COLO829 (cell line): Measurements from ENCODE around the gene CAPS2.
A peak's percentile ranks its signal among the peaks of the same experiment; 100 is the strongest.

Source experiments
- DNase-seq: peaks from one replicate; pipeline ENCODE4 v3.0.0; 2012; ENCODE audit warnings: low spot score

Gene CAPS2

GRCh38 chr12:75305412-75306332, 24.5 kb downstream of the CAPS2 start:
- no peak for DNase-seq

GRCh38 chr12:75302781-75303180, 27.3 kb downstream of the CAPS2 start:
- no peak for DNase-seq

GRCh38 chr12:75302225-75302624, 27.9 kb downstream of the CAPS2 start:
- no peak for DNase-seq

- DNase-seq: no peak
Observed at GRCh38 chr12:75294797-75295196, 35.3 kb downstream of the CAPS2 start.

GRCh38 chr12:75294336-75294735, 35.8 kb downstream of the CAPS2 start:
- DNase-seq: no peak

- DNase-seq: no peak
Observed at GRCh38 chr12:75291014-75291413, 39.1 kb downstream of the CAPS2 start.

GRCh38 chr12:75289753-75290152, 40.4 kb downstream of the CAPS2 start:
- peak; percentile 35 for DNase-seq

- DNase-seq: no peak
Observed at GRCh38 chr12:75288860-75289259, 41.3 kb downstream of the CAPS2 start.

GRCh38 chr12:75275702-75276101, 54.4 kb downstream of the CAPS2 start:
- no peak for DNase-seq

- DNase-seq: no peak
Observed at GRCh38 chr12:75271576-75271975, 58.5 kb downstream of the CAPS2 start.

- DNase-seq: no peak
Observed at GRCh38 chr12:75270157-75270556, 60.0 kb downstream of the CAPS2 start.

- DNase-seq: no peak
Observed at GRCh38 chr12:75269209-75269608, 60.9 kb downstream of the CAPS2 start.

GRCh38 chr12:75260316-75260715, 69.8 kb downstream of the CAPS2 start:
- no peak for DNase-seq

GRCh38 chr12:75259143-75259542, 71.0 kb downstream of the CAPS2 start:
- DNase-seq: no peak

GRCh38 chr12:75257510-75257909, 72.6 kb downstream of the CAPS2 start:
- DNase-seq: peak; percentile 1

GRCh38 chr12:75245108-75245507, 85.0 kb downstream of the CAPS2 start:
- DNase-seq: no peak

- DNase-seq: no peak
Observed at GRCh38 chr12:75239987-75240386, 90.1 kb downstream of the CAPS2 start.

- DNase-seq: peak; percentile 49
Observed at GRCh38 chr12:75236206-75236605, 93.9 kb downstream of the CAPS2 start.

- DNase-seq: no peak
Observed at GRCh38 chr12:75227132-75227531, 103.0 kb downstream of the CAPS2 start.
